Prostate gland (tissue), 2 donors: ENCODE results near the gene DUSP16. TPM values are rescaled to one million over a fixed set of nuclear protein-coding genes. Genes with fewer than 3 reads are reported as not detected.

ENCODE experiments used
- DNase-seq: peaks from one replicate; pipeline ENCODE4 v3.0.0-alpha.2; 2019; ENCODE audit warnings: low spot score
- H3K27ac ChIP-seq, 2 donors: fragments of 200-600 bp; sonication (generic); 2 replicates each; pipeline ENCODE4 v1.5.1; 2017 to 2019
- H3K27me3 ChIP-seq: fragments of 200-600 bp; sonication (generic); replicated peaks from 2 replicates; pipeline ENCODE4 v1.5.1; 2019; ENCODE audit not compliant: insufficient read depth
- H3K36me3 ChIP-seq, 2 donors: fragments of 200-600 bp; sonication (generic); 1 replicate in 1 of 2; 2 replicates in 1 of 2; pipeline versions ENCODE4 v1.5.1 to v1.8.1; 2017 to 2019
- H3K4me1 ChIP-seq: fragments of 200-600 bp; sonication (generic); replicated peaks from 2 replicates; pipeline ENCODE4 v1.5.1; 2019
- H3K4me3 ChIP-seq, 2 donors: fragments of 200-600 bp; sonication (generic); 2 replicates each; pipeline ENCODE4 v1.5.1; 2017 to 2019
- H3K9me3 ChIP-seq: fragments of 200-600 bp; sonication (generic); 2 replicates; pipeline ENCODE4 v1.5.1; 2017
- POLR2A ChIP-seq: fragments of 450-650 bp; IDR thresholded peaks from one replicate; pipeline ENCODE4 v1.6.1; 2016; ENCODE audit warnings: antibody characterized with exemption, mild to moderate bottlenecking
- POLR2AphosphoS5 ChIP-seq: sonication (generic); formaldehyde crosslinking; IDR thresholded peaks from one replicate; pipeline ENCODE4 v1.6.1; 2017; ENCODE audit warnings: antibody characterized with exemption
- WGBS: methylation state at CpG from one replicate; pipeline ENCODE4 v1.1.5; 2018; 5-methylcytosine and 5-hydroxymethylcytosine counted together
- intact Hi-C: fragments of 100-400 bp; cut with DNase I; formaldehyde crosslinking; loops from one replicate; pipeline ENCODE4 v1.14.2; 2022
- total RNA-seq, 2 donors: library from RNA; depleted of rRNA; stranded (reverse); fragments of >200 nt; gene quantifications; one replicate each; pipeline ENCODE4 v1.1.0, GENCODE V29; 2016
- TF ChIP-seq, protein P1 (sequence below), 4 experiments: fragments of 200-600 bp in 2 of 4; fragments of 450-650 bp in 2 of 4; sonication (generic) in 2 of 4; IDR thresholded peaks; 1 replicate in 3 of 4; 2 replicates in 1 of 4; pipeline ENCODE4 v1.5.1; 2016 to 2019; ENCODE audit warnings: antibody characterized with exemption in 4 of 4, mild to moderate bottlenecking in 2 of 4, moderate library complexity in 2 of 4

The DUSP16 gene
- total RNA-seq, 2 donors from 2014 or later, result 60.8 to 87.0 TPM

DNA sequence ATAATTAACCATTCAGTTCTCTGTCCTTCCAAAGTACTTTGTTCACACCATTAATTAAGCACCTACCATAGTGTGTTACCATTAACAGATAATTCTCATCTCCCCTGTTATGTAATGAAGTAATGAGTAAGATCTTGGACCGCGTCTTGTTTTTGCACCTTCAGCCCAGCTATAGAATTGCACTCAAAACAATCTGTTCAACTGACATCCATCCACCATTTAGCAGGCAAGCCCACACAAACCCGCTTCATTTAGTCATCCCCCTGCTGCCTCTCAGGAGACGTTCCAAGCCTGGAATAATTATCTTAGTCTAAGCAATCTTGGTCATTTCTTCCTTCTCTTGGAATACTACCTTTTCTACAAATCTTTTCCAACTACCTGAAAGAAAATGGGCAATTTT, 74.4 kb downstream of the DUSP16 start:
- no peak overlapping the region for H3K4me3 ChIP-seq
- H3K9me3 ChIP-seq, result no peaks in the 10 kb centered on the region
- TF ChIP-seq POLR2A (no peak), POLR2AphosphoS5 (no peak)
- TF ChIP-seq, protein P1, sequence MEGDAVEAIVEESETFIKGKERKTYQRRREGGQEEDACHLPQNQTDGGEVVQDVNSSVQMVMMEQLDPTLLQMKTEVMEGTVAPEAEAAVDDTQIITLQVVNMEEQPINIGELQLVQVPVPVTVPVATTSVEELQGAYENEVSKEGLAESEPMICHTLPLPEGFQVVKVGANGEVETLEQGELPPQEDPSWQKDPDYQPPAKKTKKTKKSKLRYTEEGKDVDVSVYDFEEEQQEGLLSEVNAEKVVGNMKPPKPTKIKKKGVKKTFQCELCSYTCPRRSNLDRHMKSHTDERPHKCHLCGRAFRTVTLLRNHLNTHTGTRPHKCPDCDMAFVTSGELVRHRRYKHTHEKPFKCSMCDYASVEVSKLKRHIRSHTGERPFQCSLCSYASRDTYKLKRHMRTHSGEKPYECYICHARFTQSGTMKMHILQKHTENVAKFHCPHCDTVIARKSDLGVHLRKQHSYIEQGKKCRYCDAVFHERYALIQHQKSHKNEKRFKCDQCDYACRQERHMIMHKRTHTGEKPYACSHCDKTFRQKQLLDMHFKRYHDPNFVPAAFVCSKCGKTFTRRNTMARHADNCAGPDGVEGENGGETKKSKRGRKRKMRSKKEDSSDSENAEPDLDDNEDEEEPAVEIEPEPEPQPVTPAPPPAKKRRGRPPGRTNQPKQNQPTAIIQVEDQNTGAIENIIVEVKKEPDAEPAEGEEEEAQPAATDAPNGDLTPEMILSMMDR (IDR thresholded peaks at IDR 0.05), result no peak
- 95% methylated on average over 4 of the region's 4 CpGs for WGBS
- H3K27ac ChIP-seq, result no peak overlapping the region
- no peaks in the 10 kb centered on the region for H3K36me3 ChIP-seq
- no peaks in the 10 kb centered on the region for H3K4me1 ChIP-seq
- no peaks in the 10 kb centered on the region for H3K27me3 ChIP-seq
- intact Hi-C loops, result no loop called here
- no peak for DNase-seq

DNA sequence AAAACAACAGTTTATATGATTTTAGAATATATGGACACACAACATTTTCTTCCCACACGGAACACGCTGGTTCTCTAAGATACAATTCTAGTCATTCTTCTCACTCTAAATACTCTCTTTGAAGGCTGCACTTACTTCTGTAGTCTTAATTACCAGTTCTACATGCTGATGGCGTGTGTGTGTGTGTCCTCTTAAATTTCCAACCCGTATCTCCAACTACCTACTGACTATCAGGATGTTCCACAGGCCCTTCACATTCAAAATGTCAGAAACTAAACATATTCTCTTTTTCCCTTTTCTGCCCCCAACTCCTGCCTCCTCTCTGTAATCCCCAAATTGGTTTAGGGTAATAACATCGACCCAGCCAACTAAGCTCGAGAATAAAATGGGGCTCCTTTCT, 75.2 kb downstream of the DUSP16 start:
- DNase-seq, result no peak
- H3K36me3 ChIP-seq, result no peaks in the 10 kb centered on the region
- no peak overlapping the region for H3K4me3 ChIP-seq
- no peaks in the 10 kb centered on the region for H3K4me1 ChIP-seq
- H3K27me3 ChIP-seq, result no peaks in the 10 kb centered on the region
- WGBS, result 93% methylated on average over 6 of the region's 6 CpGs
- H3K27ac ChIP-seq, result no peak overlapping the region
- no peaks in the 10 kb centered on the region for H3K9me3 ChIP-seq
- intact Hi-C loops, result no loop called here
- no peak for TF ChIP-seq POLR2A
- no peak for TF ChIP-seq POLR2AphosphoS5
- TF ChIP-seq, protein P1 (IDR thresholded peaks at IDR 0.05), result no peak

DNA sequence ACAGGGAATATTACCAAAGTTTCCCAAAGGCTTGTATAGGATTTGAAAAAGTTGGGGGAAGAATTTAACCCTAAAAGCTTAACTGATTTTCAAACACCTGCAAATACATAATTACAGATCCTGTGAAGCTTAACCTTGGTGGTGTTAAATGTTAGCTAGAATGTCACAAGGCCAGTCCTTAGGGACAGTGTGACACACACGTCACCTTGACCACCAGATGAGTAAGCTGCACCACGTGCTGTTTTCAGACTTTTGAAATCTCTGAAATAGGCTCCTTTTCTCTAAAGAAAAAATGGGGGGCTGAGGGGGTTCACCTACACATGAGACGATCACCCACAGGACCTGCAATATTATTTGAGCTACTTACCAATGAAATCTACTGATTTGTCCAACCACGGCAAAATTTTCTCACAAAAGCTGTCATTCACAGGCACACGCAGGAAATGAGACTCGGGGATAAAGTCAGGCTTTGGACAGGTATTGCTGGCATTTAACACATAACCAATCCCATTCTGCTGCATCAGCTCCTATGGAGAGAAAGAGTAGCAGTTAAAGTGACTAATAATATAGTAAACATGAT, 75.9 kb downstream of the DUSP16 start:
- no peaks in the 10 kb centered on the region for H3K4me1 ChIP-seq
- H3K27me3 ChIP-seq, result no peaks in the 10 kb centered on the region
- 83% methylated on average over 6 of the region's 6 CpGs for WGBS
- no peak for DNase-seq
- H3K27ac ChIP-seq, result no peak overlapping the region
- no peaks in the 10 kb centered on the region for H3K36me3 ChIP-seq
- H3K9me3 ChIP-seq, result no peaks in the 10 kb centered on the region
- intact Hi-C loops, result no loop called here
- no peak overlapping the region for H3K4me3 ChIP-seq
- no peak for TF ChIP-seq POLR2A
- TF ChIP-seq, protein P1 (IDR thresholded peaks at IDR 0.05), result no peak
- no peak for TF ChIP-seq POLR2AphosphoS5

DNA sequence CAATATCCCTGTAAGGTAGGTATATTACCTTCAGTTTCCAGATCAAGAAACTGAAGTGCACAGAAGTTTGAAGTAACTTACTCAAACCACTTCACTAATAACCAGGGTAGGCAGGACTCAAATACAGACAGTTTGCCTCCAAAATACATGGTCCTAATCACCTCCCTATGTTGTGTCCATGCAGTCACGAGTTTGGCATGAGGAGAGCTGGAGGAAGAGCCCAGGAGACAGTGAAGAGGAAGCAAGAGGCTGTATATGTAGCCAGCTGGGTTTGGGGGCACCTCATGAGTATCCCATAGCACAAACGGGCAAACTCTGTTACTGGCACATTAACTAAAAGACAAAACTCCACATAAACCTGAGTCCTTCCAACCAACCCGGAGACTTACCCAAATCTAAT, 79.2 kb downstream of the DUSP16 start:
- DNase-seq, result no peak
- Histone ChIP-seq H3K4me1 (no peaks in the 10 kb centered on the region), H3K27ac (peak overlapping the region in 1 of 2 donors; percentile 28), H3K27me3 (no peaks in the 10 kb centered on the region), H3K9me3 (no peaks in the 10 kb centered on the region), H3K4me3 (no peak overlapping the region), H3K36me3 (no peaks in the 10 kb centered on the region)
- 76% methylated on average over 3 of the region's 3 CpGs for WGBS
- intact Hi-C loops, result no loop called here
- TF ChIP-seq POLR2A, result no peak

DNA sequence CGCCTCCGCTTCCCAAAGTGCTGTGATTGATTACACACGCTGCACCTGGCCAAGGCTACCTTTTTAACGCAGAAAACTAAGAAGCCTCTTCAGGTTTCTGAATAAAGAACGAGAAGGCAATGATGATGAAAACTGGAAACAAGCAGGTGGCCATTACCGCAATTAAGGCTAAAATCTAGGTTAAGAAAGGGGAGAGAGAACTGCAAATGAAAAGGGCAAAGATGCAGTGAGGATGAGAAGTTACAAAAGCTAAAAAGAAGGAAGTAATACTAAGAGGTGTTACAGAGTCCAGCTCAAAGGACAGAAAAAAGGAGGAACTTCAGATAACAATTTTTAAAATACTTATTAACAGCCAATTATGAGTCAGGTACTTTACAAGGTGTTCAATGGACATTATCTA, 79.7 kb downstream of the DUSP16 start:
- Histone ChIP-seq H3K27ac (peak overlapping the region in 1 of 2 donors; percentile 28), H3K27me3 (no peaks in the 10 kb centered on the region), H3K9me3 (no peaks in the 10 kb centered on the region), H3K4me1 (no peaks in the 10 kb centered on the region), H3K4me3 (no peak overlapping the region), H3K36me3 (no peaks in the 10 kb centered on the region)
- intact Hi-C loops, result no loop called here
- no peak for DNase-seq
- TF ChIP-seq POLR2AphosphoS5 (no peak), POLR2A (no peak)
- TF ChIP-seq, protein P1 (IDR thresholded peaks at IDR 0.05), result no peak
- WGBS, result 95% methylated on average over 6 of the region's 6 CpGs
